ENCODE measurements around the gene FPR2.
"Not testable (repeated sequence)": the region's sequence is repeated elsewhere in the genome, so short reads cannot be mapped to it uniquely, and the experiment has no call there.

Gene FPR2

DNA sequence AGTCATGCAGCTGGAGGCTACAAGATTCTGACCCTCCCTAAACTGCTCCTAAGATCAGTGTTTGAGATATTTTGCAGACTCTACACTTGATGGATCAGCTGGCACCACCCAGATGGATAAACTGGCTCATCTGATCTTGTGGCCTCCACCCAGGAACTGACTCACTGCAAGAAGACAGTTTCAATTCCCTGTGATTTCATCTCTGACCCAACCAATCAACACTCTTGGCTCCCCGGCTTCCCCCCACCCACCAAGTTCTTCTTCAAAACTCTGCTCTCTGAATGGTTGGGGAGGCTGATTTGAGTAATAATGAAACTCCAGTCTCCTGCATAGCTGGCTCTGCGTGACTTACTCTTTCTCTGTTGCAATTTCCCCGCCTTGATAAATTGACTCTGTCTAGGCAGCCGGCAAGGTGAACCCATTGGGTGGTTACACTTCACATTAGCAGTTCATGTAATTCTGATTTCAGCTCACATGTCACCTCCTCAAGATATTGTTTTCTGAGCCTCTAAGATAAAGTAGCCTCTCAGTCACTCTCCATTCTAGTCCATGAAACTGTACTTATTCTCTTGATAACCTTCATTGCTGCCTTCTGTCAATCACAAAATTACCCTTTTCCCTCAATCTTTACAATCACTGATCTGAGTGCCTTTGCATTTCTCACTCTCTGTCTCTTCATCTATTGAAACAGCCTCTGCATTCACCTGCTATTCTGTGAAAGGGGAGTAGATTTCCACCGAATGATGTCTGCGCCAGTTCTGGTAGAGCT lies 24.1 kb downstream of the FPR2 start:
- DNase-seq = peak; percentile 49

DNA sequence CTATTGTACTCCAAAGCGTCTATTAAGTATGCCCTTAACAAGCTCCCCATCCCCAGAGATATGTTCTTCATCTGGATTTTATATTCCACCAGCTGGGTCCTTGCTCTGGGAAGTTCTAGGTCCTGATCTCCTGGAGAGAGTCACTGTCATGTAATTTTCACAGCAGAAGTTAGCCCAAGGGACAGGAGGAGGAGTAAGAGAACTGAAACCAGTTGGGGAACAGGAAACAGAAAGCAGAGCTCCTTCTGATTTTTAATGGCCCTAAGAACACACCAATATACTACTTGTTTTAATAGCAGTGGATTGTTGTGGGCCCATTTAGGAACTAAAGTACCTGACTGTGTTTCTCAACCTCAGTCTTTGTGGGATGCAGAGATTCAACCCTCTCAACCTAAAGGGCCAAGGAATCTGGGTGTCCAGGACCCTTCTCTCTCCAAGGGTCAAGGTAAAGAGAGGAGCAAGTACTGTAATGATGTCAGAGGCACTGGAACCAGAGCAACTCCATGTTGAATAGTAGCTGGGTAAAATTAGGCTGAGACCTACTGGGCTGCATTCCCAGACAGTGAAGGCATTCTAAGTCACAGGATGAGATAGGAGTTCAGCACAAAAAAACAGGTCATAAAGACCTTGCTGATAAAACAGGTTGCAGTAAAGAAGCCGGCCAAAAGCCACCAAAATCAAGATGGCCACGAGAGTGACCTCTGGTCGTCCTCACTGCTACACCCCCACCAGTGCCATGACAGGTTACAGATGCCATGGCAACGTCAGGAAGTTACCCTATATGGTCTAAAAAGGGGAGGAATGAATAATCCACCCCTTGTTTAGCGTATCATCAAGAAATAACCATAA lies 25.9 kb downstream of the FPR2 start:
- DNase-seq = no peak

DNA sequence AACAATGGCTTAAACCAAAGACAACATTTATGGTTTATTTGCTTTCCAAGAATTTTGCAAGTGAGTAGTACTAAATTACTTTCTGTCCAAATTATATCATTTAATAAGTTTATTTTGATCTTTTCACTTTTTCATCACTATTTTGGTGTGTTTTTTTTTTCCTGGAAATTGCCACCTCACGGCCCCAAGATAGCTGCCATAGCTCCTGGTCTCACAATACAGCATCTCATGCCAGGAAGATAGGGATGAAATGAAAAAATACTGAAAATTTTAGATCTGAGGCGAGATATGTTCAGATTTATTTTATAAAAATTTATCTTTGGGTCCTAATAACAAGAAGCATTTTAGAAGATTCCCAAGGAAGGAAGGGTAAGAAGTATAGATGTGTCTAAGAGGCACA lies 27.0 kb downstream of the FPR2 start:
- no peak for DNase-seq

GRCh38 chr19:51789061-51789795 lies 28.2 kb downstream of the FPR2 start:
- no peak for DNase-seq

DNA sequence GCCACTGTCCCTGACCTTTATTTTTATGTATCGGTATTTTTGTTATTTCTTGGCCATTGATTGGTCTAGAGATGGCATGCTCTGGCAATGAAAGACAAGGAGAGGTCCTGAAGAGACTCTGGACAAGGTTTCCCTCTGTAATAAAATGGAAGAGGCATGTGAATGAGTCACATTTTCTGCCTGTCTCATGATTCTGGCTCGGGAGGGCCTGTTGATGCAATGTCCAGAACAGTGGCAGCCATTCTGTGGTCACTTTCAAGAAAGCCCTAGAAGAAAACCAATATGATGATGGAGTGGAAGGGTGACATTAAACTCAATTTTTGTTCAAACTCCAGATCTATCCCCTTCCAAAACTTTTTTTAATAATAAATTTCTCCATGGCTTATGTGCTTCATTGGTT lies 32.0 kb downstream of the FPR2 start:
- no peak for DNase-seq

GRCh38 chr19:51793994-51794393 lies 33.0 kb downstream of the FPR2 start:
- no peak for DNase-seq

- DNase-seq = no peak
These were observed 34.0 kb downstream of the FPR2 start, which contains the start of gene FPR3 for GRCh38 chr19:51794885-51795490. FPR3 (plus strand) TSS chr19:51795157; CDS start chr19:51823749, 28,592 bp downstream.

- no peak for DNase-seq
These were observed 35.3 kb downstream of the FPR2 start for GRCh38 chr19:51796195-51796679.

GRCh38 chr19:51797480-51797879 lies 36.5 kb downstream of the FPR2 start:
- DNase-seq = no peak

- no peak for DNase-seq
These were observed 37.1 kb downstream of the FPR2 start for GRCh38 chr19:51798062-51798461.

DNA sequence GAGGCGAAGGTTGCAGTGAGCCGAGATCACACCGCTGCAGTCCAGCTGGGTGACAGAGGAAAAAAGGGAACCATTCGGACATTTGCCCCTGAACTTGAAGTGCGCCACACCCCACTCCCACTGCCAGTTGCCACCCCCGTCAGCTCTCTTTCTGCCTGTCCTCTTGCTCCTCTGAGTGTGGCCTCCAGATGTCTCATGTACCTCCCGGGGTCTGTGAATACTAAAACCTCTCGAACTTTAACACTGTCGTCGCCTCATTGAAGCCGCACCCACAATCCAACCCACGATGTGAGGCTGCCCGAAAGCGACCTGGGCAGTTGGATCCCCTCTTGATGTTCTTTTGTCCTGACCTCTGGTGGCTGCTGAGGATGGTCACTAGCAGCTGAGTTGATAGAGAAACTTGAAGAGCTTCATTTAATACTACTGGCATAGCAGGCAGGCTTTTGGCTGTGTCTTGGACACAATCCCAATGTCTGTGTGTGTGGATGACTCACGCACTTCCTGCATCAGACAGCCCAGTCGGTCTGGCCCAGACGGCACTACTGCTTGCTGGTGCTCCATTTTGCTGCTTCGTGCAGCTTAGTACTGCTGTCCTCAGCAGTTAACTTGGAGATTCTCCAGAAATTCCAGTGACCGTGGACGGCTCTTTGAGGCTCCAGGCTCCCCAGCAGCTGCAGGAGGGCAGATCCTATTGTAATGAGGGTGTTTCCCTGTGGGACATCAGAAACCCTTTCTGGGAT lies 38.2 kb downstream of the FPR2 start:
- no peak for DNase-seq

GRCh38 chr19:51799774-51800472 lies 38.9 kb downstream of the FPR2 start:
- no peak for DNase-seq

- no peak for DNase-seq
These were observed 39.7 kb downstream of the FPR2 start for GRCh38 chr19:51800473-51801244.

- no peak for DNase-seq
These were observed 41.8 kb downstream of the FPR2 start for GRCh38 chr19:51802775-51803174.

DNA sequence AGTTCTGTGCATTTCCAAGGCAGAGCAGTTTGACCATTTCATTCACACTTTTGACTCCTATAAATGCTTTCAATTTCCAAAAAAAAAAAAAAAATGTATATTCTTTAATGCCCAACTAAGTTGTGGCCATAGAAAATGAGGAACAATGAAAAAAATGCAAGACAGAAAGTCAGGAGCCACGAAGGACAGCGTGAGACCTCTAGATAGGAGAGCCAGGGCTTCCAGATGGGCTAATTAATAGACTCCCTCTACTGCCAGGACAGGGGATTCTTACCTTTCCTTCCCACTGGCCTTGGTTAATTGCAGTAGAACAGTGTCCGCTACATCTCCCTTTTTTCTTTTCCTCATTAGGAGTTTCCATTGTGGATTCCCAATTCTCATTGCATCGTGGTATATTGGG lies 42.5 kb downstream of the FPR2 start:
- no peak for DNase-seq

DNA sequence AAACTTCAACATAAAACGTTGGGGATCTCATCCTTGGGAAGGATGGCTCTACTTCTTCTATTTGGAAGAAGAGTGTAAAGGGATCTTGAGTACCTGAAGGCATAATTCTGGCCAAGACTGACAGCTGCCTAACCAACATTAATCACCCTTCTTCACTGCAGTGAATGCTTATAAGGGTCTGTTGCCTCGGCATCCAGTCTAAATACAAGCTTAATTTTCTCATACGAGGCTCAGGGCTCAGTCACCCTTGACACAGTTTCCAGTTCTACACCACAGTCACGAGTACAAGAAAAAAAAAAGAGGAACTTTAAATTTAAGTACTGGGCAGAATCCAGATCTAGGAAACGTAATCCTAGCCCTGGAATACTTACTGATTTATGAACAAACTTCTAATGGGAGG lies 43.0 kb downstream of the FPR2 start:
- DNase-seq = no peak

DNA sequence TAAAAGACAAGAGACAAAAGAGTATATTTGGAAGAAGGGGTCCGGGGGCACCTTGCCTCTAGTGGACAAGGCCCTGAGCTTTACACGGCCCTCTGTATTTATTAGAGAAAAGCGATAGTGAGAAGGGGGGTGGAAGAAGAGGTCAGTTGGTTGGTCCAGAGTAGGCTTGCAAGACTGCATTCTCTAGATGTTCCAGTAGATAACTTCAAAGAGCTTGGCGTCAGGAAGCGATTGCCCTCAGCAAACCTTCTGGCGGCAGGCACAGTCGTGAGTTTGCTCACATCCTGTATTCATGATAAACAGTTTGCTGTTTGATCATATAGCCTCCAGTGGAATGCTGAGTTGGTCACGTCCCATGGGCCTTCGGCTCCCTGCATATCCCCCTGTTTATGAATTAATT lies 43.8 kb downstream of the FPR2 start:
- not testable (repeated sequence) for DNase-seq

DNA sequence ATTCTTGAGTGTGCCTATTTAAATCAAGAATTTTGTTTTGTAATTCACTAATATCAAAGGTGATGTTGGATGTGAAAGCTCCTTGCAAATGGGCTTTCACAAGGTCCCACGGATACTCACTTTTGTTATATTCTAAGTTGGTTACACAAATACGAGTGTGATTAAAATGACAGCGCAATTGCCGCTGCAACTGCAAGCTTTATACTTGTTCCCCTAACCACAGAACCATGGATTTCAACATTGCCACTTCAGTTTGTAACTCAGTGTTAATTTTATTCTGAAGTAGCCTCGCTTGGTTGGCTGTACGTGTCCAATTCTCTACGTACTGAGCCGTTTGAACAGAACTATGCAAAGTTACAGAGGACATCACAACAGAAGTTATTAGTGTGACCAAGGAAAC lies 44.4 kb downstream of the FPR2 start:
- not testable (repeated sequence) for DNase-seq

DNA sequence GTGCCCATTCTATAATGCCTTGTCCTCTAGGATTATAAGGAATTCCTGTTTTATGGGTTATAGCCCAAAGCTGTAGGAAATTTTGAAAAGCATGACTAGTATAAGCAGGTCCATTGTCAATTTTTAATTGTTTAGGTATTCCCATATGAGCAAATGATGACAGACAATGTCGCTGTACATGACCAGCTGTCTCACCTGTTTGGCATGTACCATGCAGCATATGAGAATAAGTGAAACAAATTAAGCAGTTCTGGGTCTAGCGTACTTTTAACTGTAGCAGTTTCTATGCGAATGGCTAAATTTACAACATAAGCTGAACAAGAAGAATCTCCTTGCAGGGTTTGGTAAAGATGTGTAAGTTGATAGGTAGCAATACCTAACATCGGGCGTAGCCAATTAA lies 45.6 kb downstream of the FPR2 start:
- not testable (repeated sequence) for DNase-seq

DNA sequence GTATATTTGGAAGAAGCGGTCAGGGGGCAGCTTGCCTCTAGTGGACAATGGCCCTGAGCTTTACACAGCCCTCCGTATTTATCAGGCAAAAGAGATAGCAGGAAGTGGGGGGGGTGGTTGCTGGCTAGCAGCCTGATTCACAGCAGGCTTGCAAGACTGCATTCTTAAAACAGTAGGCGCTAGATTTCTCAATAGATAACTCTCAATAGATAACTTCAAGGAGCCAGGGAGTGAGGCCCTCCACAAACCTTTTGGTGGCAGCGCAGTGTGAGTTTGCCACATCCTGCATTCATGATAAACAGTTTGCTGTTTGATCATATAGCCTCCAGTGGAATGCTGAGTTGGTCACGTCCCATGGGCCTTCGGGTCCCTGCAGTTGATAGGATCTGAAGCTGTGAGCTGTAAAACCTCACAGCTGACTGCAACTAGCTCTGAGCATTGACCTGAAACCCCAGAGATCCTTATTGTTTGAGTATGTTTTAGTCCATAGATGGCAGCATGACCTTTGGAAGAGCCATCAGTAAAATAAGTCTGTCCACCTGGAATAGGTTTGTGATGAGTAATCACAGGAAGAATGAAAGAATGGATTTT lies 46.2 kb downstream of the FPR2 start:
- DNase-seq = no peak

Measured in stimulated activated CD4-positive, alpha-beta T cell treated with anti-CD3 and anti-CD28 coated beads, Interleukin-4, amount 100 ng/mL, for 1 hour (primary cell).